ENCODE measurements around the gene SEC23A. TPM values are rescaled to one million over a fixed set of nuclear protein-coding genes. Genes with fewer than 3 reads are reported as not detected.

SEC23A gene
- total RNA-seq, 1 experiment from 2014 or later, result 42.0 TPM

DNA sequence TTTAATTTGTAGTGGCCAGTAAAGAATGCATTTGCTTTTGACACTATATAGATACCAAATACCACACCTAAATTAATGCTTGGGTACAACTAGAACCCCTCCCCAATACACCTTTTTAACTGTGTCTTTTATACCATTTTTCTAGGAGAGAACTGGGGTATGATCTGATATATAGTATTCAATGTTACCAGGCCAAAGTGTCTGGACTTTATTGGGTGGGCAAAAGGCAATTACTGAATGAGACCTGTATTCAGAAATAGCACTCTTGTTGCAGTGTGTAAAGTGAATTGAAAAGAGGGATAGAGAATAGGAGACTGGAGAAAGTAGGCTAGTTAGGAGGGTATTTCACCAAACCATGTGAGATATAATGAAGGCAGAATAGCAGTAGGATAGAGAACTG is 74.4 kb downstream of the SEC23A start:
- no peak overlapping the region for H3K4me2 ChIP-seq
- DNase-seq, result no peak
- H3K9me3 ChIP-seq (ENCODE audit: insufficient read depth, low read depth), result no peaks in the 10 kb centered on the region
- H3K4me1 ChIP-seq (replicated peaks; ENCODE audit: insufficient read depth), result no peaks in the 10 kb centered on the region
- no peak overlapping the region for H3K27ac ChIP-seq
- POLR2A ChIA-PET (ENCODE audit: unreplicated experiment), result no interaction called here
- intact Hi-C loops (cut with micrococcal nuclease; ENCODE audit: unreplicated experiment), result no loop called here
- H3K36me3 ChIP-seq (ENCODE audit: low read depth), result 0 out of 2 replicates have a peak, but pooled peaks cover 4% of the 10 kb centered on the region
- H3K27me3 ChIP-seq (ENCODE audit: insufficient read depth, low read depth), result no peaks in the 10 kb centered on the region
- CTCF ChIA-PET, result interaction anchor here (0.5 kb wide), 1 partner anchor 420 kb away, joined by 4 read pairs; no protein-coding TSS in a partner anchor
- no TSS peak for BruUV-seq (replicated peaks)
- H3K79me2 ChIP-seq (ENCODE audit: low read depth), result no peaks in the 10 kb centered on the region
- no peak overlapping the region for H3K4me3 ChIP-seq
- TF ChIP-seq CTCF (conservative IDR thresholded peaks at IDR 0.05), result no peak
- no peak for TF ChIP-seq EZH2 (IDR thresholded peaks at IDR 0.05; ENCODE audit: low read depth)
- H3K9me2 ChIP-seq (ENCODE audit: insufficient read depth), result no peaks in the 10 kb centered on the region
- H2AFZ ChIP-seq, result no peak overlapping the region
- no peaks in the 10 kb centered on the region for H4K20me1 ChIP-seq (ENCODE audit: insufficient read depth)
- no peaks in the 10 kb centered on the region for H3F3A ChIP-seq (ENCODE audit: insufficient read depth, low read depth)

- ChIA-PET POLR2A (ENCODE audit: unreplicated experiment) (no interaction called here), CTCF (no interaction called here)
- intact Hi-C loops (cut with micrococcal nuclease; ENCODE audit: unreplicated experiment), result no loop called here
These were observed 77.0 kb downstream of the SEC23A start for GRCh38 chr14:39025810-39026627.

GRCh38 chr14:39025250-39025809 is 77.7 kb downstream of the SEC23A start:
- Histone ChIP-seq H3K27me3 (ENCODE audit: insufficient read depth, low read depth) (no peaks in the 10 kb centered on the region), H3K9me2 (ENCODE audit: insufficient read depth) (no peaks in the 10 kb centered on the region), H3K79me2 (ENCODE audit: low read depth) (no peaks in the 10 kb centered on the region), H2AFZ (no peak overlapping the region), H3F3A (ENCODE audit: insufficient read depth, low read depth) (no peaks in the 10 kb centered on the region), H3K27ac (no peak overlapping the region), H3K4me1 (replicated peaks; ENCODE audit: insufficient read depth) (no peaks in the 10 kb centered on the region), H3K36me3 (ENCODE audit: low read depth) (no peaks in the 10 kb centered on the region), H3K9me3 (ENCODE audit: insufficient read depth, low read depth) (no peaks in the 10 kb centered on the region), H3K4me3 (no peak overlapping the region), H4K20me1 (ENCODE audit: insufficient read depth) (no peaks in the 10 kb centered on the region), H3K4me2 (no peak overlapping the region)
- DNase-seq, result no peak
- intact Hi-C loops (cut with micrococcal nuclease; ENCODE audit: unreplicated experiment), result no loop called here
- CTCF ChIA-PET, result no interaction called here
- no TSS peak for BruUV-seq (replicated peaks)
- TF ChIP-seq EZH2 (IDR thresholded peaks at IDR 0.05; ENCODE audit: low read depth) (no peak), CTCF (conservative IDR thresholded peaks at IDR 0.05) (no peak)
- POLR2A ChIA-PET (ENCODE audit: unreplicated experiment), result no interaction called here

More at GRCh38 chr14:39025810-39026627, 77.0 kb downstream of the SEC23A start:
- H3K9me2 ChIP-seq (ENCODE audit: insufficient read depth), result no peaks in the 10 kb centered on the region
- no TSS peak for BruUV-seq (replicated peaks)
- no peaks in the 10 kb centered on the region for H3K36me3 ChIP-seq (ENCODE audit: low read depth)
- no peak for TF ChIP-seq EZH2 (IDR thresholded peaks at IDR 0.05; ENCODE audit: low read depth)
- no peak for TF ChIP-seq CTCF (conservative IDR thresholded peaks at IDR 0.05)
- H3K27ac ChIP-seq, result no peak overlapping the region
- H2AFZ ChIP-seq, result no peak overlapping the region
- no peaks in the 10 kb centered on the region for H3K9me3 ChIP-seq (ENCODE audit: insufficient read depth, low read depth)
- H3K79me2 ChIP-seq (ENCODE audit: low read depth), result no peaks in the 10 kb centered on the region
- H3K4me2 ChIP-seq, result no peak overlapping the region
- H4K20me1 ChIP-seq (ENCODE audit: insufficient read depth), result no peaks in the 10 kb centered on the region
- H3K4me1 ChIP-seq (replicated peaks; ENCODE audit: insufficient read depth), result no peaks in the 10 kb centered on the region
- DNase-seq, result no peak
- no peaks in the 10 kb centered on the region for H3F3A ChIP-seq (ENCODE audit: insufficient read depth, low read depth)
- no peaks in the 10 kb centered on the region for H3K27me3 ChIP-seq (ENCODE audit: insufficient read depth, low read depth)
- no peak overlapping the region for H3K4me3 ChIP-seq

All from PC-9 (cell line).